ENCODE measurements around the gene GLIS1.

GLIS1 gene

GRCh38 chr1:53562291-53562980 lies 176.5 kb downstream of the GLIS1 start:
- Histone ChIP-seq H3K9me3 (ENCODE audit: insufficient read depth, low read length) (no peaks in the 10 kb centered on the region), H3K36me3 (ENCODE audit: low read length) (no peaks in the 10 kb centered on the region), H2AFZ (ENCODE audit: low read depth, low read length, severe bottlenecking) (no peak overlapping the region), H3K4me2 (ENCODE audit: low read depth, low read length, poor library complexity, severe bottlenecking) (no peak overlapping the region), H3F3A (ENCODE audit: insufficient read depth) (no peaks in the 10 kb centered on the region), H3K27ac (ENCODE audit: low read depth, low read length) (no peak overlapping the region), H4K20me1 (ENCODE audit: low read depth, low read length) (no peaks in the 10 kb centered on the region), H3K27me3 (ENCODE audit: low read length) (no peaks in the 10 kb centered on the region), H3K9me2 (replicated peaks; ENCODE audit: insufficient read depth, low read length) (no peaks in the 10 kb centered on the region), H3K79me2 (ENCODE audit: insufficient read depth, low read length) (no peaks in the 10 kb centered on the region), H3K4me3 (ENCODE audit: insufficient read depth, low read length, poor library complexity, severe bottlenecking) (no peak overlapping the region), H3K9ac (ENCODE audit: low read length) (no peak overlapping the region)
- TF ChIP-seq EZH2phosphoT487 (conservative IDR thresholded peaks at IDR 0.05; ENCODE audit: low read length), result no peak
- TF ChIP-seq CTCF (IDR thresholded peaks at IDR 0.05; ENCODE audit: insufficient read depth, low read length, poor library complexity, severe bottlenecking), result no peak

- H3K4me2 ChIP-seq (ENCODE audit: low read depth, low read length, poor library complexity, severe bottlenecking), result no peak overlapping the region
These were observed 177.4 kb downstream of the GLIS1 start for GRCh38 chr1:53561503-53562105.

GRCh38 chr1:53560581-53561502 lies 178.1 kb downstream of the GLIS1 start:
- Histone ChIP-seq H3K9me3 (ENCODE audit: insufficient read depth, low read length) (peaks cover 7% of the 10 kb centered on the region; the same call in 1 of the 2 replicates), H3K27ac (ENCODE audit: low read depth, low read length) (no peak overlapping the region), H3K36me3 (ENCODE audit: low read length) (no peaks in the 10 kb centered on the region), H3K27me3 (ENCODE audit: low read length) (no peaks in the 10 kb centered on the region), H4K20me1 (ENCODE audit: low read depth, low read length) (no peaks in the 10 kb centered on the region), H3K4me3 (ENCODE audit: insufficient read depth, low read length, poor library complexity, severe bottlenecking) (no peak overlapping the region), H3K9ac (ENCODE audit: low read length) (no peak overlapping the region), H3K4me2 (ENCODE audit: low read depth, low read length, poor library complexity, severe bottlenecking) (no peak overlapping the region), H3F3A (ENCODE audit: insufficient read depth) (no peaks in the 10 kb centered on the region), H2AFZ (ENCODE audit: low read depth, low read length, severe bottlenecking) (no peak overlapping the region), H3K79me2 (ENCODE audit: insufficient read depth, low read length) (no peaks in the 10 kb centered on the region), H3K9me2 (replicated peaks; ENCODE audit: insufficient read depth, low read length) (no peaks in the 10 kb centered on the region)
- TF ChIP-seq CTCF (IDR thresholded peaks at IDR 0.05; ENCODE audit: insufficient read depth, low read length, poor library complexity, severe bottlenecking), result no peak
- TF ChIP-seq EZH2phosphoT487 (conservative IDR thresholded peaks at IDR 0.05; ENCODE audit: low read length), result no peak

More at GRCh38 chr1:53561503-53562105, 177.4 kb downstream of the GLIS1 start:
- no peak overlapping the region for H2AFZ ChIP-seq (ENCODE audit: low read depth, low read length, severe bottlenecking)
- no peak overlapping the region for H3K27ac ChIP-seq (ENCODE audit: low read depth, low read length)
- H3K4me3 ChIP-seq (ENCODE audit: insufficient read depth, low read length, poor library complexity, severe bottlenecking), result no peak overlapping the region
- 0 out of 2 replicates have a peak, but pooled peaks cover 1% of the 10 kb centered on the region for H3K9me3 ChIP-seq (ENCODE audit: insufficient read depth, low read length)
- no peak for TF ChIP-seq CTCF (IDR thresholded peaks at IDR 0.05; ENCODE audit: insufficient read depth, low read length, poor library complexity, severe bottlenecking)
- TF ChIP-seq EZH2phosphoT487 (conservative IDR thresholded peaks at IDR 0.05; ENCODE audit: low read length), result no peak
- no peaks in the 10 kb centered on the region for H3F3A ChIP-seq (ENCODE audit: insufficient read depth)
- H3K79me2 ChIP-seq (ENCODE audit: insufficient read depth, low read length), result no peaks in the 10 kb centered on the region
- H3K9me2 ChIP-seq (replicated peaks; ENCODE audit: insufficient read depth, low read length), result no peaks in the 10 kb centered on the region
- H3K9ac ChIP-seq (ENCODE audit: low read length), result no peak overlapping the region
- no peaks in the 10 kb centered on the region for H3K36me3 ChIP-seq (ENCODE audit: low read length)
- H4K20me1 ChIP-seq (ENCODE audit: low read depth, low read length), result no peaks in the 10 kb centered on the region
- no peaks in the 10 kb centered on the region for H3K27me3 ChIP-seq (ENCODE audit: low read length)
